Right lung (tissue), 5 donors: ENCODE measurements around the gene INO80. TPM values are rescaled to one million over a fixed set of nuclear protein-coding genes. Genes with fewer than 3 reads are reported as not detected.

Experiments used
- DNase-seq, 2 donors: peaks; one replicate each; pipeline ENCODE4 v3.0.0-alpha.2; 2013
- polyA plus RNA-seq, 5 donors: library from polyadenylated mRNA; unstranded; fragments of 120-200 nt; gene quantifications; one replicate each; pipeline versions ENCODE4 v1.2.1 to v1.2.3, GENCODE V29; 2013; ENCODE audit warnings: inconsistent platforms in 1 of 5, low replicate concordance in 1 of 5; ENCODE audit not compliant: insufficient read length in 5 of 5, insufficient read depth in 1 of 5

INO80 gene
- polyA plus RNA-seq, 5 donors, result 21.0 to 28.8 (median 25.4) TPM

DNA sequence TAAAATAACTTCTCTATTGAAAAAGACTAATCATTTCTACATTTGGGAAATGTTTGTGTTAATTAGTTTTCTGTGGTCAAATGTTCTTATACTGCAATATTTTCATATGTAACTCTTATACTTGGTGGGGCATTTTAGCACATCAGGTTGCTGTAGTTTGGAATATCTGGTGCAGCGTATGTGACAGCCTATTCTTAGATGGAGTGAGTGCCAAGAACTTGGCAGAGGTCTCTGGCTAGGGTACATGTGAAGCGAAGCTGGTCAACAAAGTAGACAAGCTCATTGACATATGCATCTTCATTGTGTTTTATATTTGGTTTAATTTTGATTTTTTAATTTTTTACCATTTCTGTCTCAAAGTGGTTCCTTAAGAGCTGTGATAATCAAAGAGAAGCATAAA lies 109.6 kb downstream of the INO80 start:
- DNase-seq, result no peak

DNA sequence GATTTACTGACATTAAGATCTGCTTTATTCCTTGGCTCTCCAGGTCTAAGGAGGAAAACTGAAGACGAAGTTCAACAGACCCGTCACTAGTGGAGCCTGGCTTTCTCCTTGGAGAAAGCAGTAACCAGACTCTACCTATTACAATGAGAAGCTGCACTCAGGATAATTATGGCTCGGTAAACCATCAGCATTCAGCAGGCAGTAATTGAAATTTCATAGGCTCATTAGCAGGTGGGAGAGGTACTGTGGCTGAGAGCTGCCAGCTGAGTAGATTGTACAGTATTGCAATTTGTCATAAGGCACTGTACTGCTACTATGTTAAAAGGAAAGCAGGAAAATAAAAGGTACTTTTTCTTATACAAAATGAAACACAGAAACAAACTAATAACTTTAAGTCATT lies 111.6 kb downstream of the INO80 start:
- DNase-seq, result no peak

DNA sequence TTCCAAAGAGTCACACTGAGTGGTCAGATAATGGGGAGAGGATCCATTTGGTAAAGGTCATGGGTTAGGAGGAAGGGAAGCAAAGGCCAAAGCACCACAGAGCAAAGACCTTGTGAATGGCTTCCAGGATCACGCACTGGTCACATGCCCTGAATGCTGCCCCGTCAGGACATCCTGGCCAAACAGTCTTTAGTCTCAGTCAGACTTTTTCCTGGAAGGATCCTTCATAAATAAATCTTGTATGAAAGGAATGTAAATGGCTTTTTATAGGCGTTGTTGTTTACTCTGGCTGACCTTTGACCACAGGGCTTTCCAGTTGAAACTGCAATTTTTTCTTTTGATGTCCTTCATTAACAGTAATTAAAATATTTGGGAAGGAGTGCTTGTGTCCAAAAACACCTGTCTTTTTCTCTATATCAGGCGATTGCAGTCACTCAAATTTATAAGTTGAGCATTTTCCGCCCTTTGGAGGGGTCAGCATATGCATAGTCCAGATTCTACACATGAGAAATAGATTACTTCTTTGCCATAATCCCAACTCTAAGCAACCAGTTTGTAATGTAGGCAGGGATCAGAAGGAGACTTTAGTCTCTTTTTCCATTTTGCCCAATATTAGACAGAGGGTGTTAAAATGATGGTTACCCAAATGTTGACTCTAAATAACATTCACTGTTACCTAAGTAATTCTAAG lies 114.4 kb downstream of the INO80 start:
- no peak for DNase-seq

DNA sequence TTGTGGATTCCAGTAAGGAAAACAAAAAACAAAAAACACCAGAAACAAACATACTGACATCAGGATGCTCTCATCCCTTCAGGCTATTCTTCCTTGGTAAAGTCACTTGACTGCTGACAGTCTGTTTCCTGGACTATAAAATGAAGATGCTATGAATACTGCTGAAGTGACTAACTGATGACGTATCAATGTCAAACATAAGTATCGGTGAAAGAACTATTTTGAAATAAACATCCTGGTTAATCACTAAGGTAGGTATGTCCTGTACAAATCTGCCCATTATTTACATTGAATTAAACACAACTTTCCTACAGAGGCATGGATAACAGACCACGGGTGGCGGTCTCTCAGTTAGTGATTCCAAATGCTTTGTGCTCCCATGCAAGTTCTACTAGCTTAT lies 116.9 kb downstream of the INO80 start:
- no peak for DNase-seq

GRCh38 chr15:40995656-40996055 lies 120.4 kb downstream of the INO80 start:
- no peak for DNase-seq

- DNase-seq, result no peak
These were observed 123.3 kb downstream of the INO80 start for GRCh38 chr15:40992825-40993224.

DNA sequence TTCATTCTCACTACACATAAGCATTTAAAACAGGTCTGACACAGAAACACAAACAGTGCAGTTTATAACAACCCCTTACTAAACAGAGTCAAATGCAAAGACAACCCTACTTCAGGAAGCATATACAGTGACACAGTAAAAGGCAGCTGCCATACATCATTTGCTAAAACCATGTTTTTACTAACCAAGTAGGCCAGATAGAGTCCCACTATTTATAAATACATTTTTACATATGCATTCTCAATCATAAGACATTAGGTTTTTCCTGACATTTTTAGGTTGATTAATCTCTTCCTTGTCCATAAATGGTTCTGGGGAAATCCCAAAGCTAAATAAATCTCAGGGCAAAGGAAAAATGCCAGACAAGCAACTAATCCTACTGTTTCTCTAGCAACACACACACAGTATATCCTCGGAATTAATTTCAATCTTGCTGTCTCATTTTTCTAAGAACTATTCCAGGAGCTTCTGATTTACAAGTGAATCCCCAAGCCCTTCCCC lies 123.8 kb downstream of the INO80 start:
- no peak for DNase-seq

- DNase-seq, result no peak
These were observed 124.7 kb downstream of the INO80 start for GRCh38 chr15:40991355-40991754.

GRCh38 chr15:40990789-40991188 lies 125.3 kb downstream of the INO80 start:
- no peak for DNase-seq

DNA sequence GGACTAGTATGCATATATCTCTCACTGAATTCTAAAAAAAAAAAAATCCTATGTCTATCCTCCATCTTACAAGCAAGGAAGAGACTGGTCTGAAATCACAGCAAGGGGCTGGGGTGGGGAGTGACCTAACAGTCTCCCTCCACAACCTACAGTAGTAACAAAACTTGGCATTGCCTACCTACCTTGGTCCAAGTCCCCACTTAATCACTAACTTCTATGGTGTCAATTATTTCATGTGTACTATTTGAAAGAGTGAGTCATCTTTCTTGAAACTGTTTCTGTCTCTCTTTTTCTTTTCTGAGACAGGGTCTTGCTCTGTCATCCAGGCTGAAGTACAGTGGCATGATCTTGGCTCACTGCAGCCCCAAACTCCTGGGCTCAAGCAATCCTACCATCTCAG lies 126.0 kb downstream of the INO80 start:
- DNase-seq, result no peak

- no peak for DNase-seq
These were observed 127.9 kb downstream of the INO80 start for GRCh38 chr15:40988156-40988555.

- DNase-seq, result no peak
These were observed 129.3 kb downstream of the INO80 start for GRCh38 chr15:40986820-40987219.

- DNase-seq, result no peak
These were observed 130.3 kb downstream of the INO80 start for GRCh38 chr15:40985541-40986330.

- no peak for DNase-seq
These were observed 131.1 kb downstream of the INO80 start for GRCh38 chr15:40984964-40985363.

GRCh38 chr15:40984406-40984805 lies 131.7 kb downstream of the INO80 start:
- no peak for DNase-seq

DNA sequence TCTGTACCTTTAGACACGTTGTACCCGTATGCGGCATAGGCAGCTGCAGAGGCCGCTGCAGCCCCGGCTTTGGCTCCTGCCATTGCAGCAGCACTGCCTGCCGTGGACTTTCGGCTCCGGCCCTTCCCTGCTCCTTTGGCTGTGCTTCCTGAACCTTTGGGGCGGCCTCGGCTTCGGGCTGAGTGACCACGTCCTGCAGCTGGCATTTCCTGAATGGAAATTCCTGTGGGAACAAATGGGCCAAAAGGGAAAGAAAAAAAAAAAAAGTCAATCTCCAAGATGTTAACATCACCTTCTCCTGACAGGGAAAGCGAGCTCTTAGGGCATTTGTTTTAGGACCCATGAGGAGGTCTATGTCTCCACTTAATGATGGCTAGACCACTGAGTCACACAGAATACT lies 133.2 kb downstream of the INO80 start:
- DNase-seq, result no peak

DNA sequence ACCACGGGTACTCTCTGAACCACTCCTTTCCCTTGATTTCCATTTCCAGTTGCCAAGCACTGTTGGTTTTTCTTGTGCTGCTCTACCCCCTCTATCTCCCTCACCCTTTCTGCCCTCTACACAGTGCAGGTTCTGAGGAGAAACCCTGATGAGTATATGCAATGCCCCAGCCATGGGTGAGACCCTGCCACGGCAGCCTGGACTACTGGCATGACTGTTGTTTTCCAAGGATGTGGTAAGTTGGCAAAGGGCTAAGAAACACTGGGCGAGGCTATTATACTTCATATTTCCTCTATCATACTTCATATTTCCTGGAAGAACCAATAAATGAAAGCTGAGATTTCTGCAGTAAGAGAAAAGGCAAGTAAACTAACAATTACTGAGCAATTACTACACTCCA lies 134.9 kb downstream of the INO80 start:
- no peak for DNase-seq

GRCh38 chr15:40978562-40978961 lies 137.5 kb downstream of the INO80 start:
- no peak for DNase-seq

- DNase-seq, result no peak
These were observed 137.9 kb downstream of the INO80 start for GRCh38 chr15:40978141-40978540.

GRCh38 chr15:40976819-40977218 lies 139.3 kb downstream of the INO80 start:
- no peak for DNase-seq

GRCh38 chr15:40974879-40975278 lies 141.2 kb downstream of the INO80 start:
- DNase-seq, result no peak

GRCh38 chr15:40969363-40969762 lies 146.7 kb downstream of the INO80 start:
- no peak for DNase-seq
